Tibial nerve (tissue), 4 donors: Measurements from ENCODE around the gene PMM2.

ENCODE experiments used
- CTCF ChIP-seq, 5 experiments: fragments of 200-600 bp in 3 of 5; fragments of 450-650 bp in 2 of 5; sonication (generic) in 3 of 5; IDR thresholded peaks; one replicate each; pipeline ENCODE4 v1.5.1; 2016 to 2019; ENCODE audit warnings: antibody characterized with exemption in 5 of 5, mild to moderate bottlenecking in 3 of 5, moderate library complexity in 2 of 5
- EP300 ChIP-seq, 2 donors: sonication (generic); formaldehyde crosslinking; IDR thresholded peaks; one replicate each; pipeline ENCODE4 v1.6.1; 2017; ENCODE audit warnings: antibody characterized with exemption in 2 of 2, mild to moderate bottlenecking in 1 of 2

GRCh38 chr16:8886593-8887430 lies 89.2 kb downstream of the PMM2 start:
- TF ChIP-seq CTCF (IDR thresholded peaks at IDR 0.05), result no peak
- TF ChIP-seq EP300 (IDR thresholded peaks at IDR 0.05), result no peak
